A549 (cell line): Measurements from ENCODE around the gene LAT. TPM values are rescaled to one million over a fixed set of nuclear protein-coding genes. Genes with fewer than 3 reads are reported as not detected.
"Not testable (repeated sequence)": the region's sequence is repeated elsewhere in the genome, so short reads cannot be mapped to it uniquely, and the experiment has no call there.

Experiments
- ATAC-seq, 2 experiments: fragments of 200-7000 bp in 1 of 2; fragments of >200 bp in 1 of 2; cut with Nextera tagmentation in 1 of 2; cut with Tn5 transposase in 1 of 2; 3 replicates each; pipeline versions ENCODE4 v1.8.0 to v1.9.1; 2018 to 2020; ENCODE audit warnings: mild to moderate bottlenecking in 1 of 2, moderate library complexity in 1 of 2
- CTCF ChIA-PET: fragments of 300-600 bp; sonication (Branson Sonifier 250); formaldehyde crosslinking; extraction: SDS; loops from one replicate; lab custom pipeline; 2021; ENCODE audit warnings: antibody characterized with exemption, inconsistent platforms; lab: Yijun Ruan, JAX
- POLR2A ChIA-PET: fragments of 350-600 bp; formaldehyde crosslinking; extraction: SDS; loops from one replicate; lab custom pipeline; 2021; ENCODE audit warnings: antibody characterized with exemption, inconsistent platforms; lab: Yijun Ruan, JAX
- DNase-seq, 2 experiments: peaks; one replicate each; pipeline versions ENCODE4 v3.0.0 to v3.0.0-alpha.2; 2011 to 2016; ENCODE audit warnings: low read depth in 1 of 2, low spot score in 1 of 2
- FAIRE-seq: peaks from 2 replicates; lab custom pipeline; 2011; peaks lifted over from hg19 to GRCh38; lab: Jason Lieb, UNC
- H3K27ac ChIP-seq, 2 experiments: fragments of >200 bp; sonication (Bioruptor Twin); formaldehyde crosslinking; 3 replicates each; pipeline ENCODE4 v1.5.1; 2016 to 2017
- H3K4me1 ChIP-seq: fragments of >200 bp; sonication (Bioruptor Twin); formaldehyde crosslinking; 3 replicates; pipeline ENCODE4 v1.6.1; 2016
- H3K4me2 ChIP-seq: fragments of >200 bp; sonication (Bioruptor Twin); formaldehyde crosslinking; 3 replicates; pipeline ENCODE4 v1.6.1; 2016
- H3K4me3 ChIP-seq: fragments of >200 bp; sonication (Bioruptor Twin); formaldehyde crosslinking; 3 replicates; pipeline ENCODE4 v1.5.1; 2016
- H3K9me3 ChIP-seq: fragments of >200 bp; sonication (Bioruptor Twin); formaldehyde crosslinking; 3 replicates; pipeline ENCODE4 v1.6.1; 2016
- FOXS1 ChIP-seq: fragments of 250-450 bp; sonication (Bioruptor Pico); IDR thresholded peaks from 2 replicates; pipeline ENCODE4 v1.5.0; 2020; ENCODE audit warnings: mild to moderate bottlenecking, moderate library complexity
- HOXB13 ChIP-seq: fragments of 250-450 bp; sonication (Bioruptor Pico); IDR thresholded peaks from 2 replicates; pipeline ENCODE4 v1.5.0; 2020; ENCODE audit warnings: low read depth, mild to moderate bottlenecking, moderate library complexity
- MYC ChIP-seq: IDR thresholded peaks from 2 replicates; pipeline ENCODE4 v1.6.1; 2012; ENCODE audit warnings: mild to moderate bottlenecking, inconsistent platforms, low read length, improper control_type of control experiment, borderline replicate concordance
- NPAS2 ChIP-seq: fragments of 250-450 bp; sonication (Bioruptor Pico); IDR thresholded peaks from 2 replicates; pipeline ENCODE4 v1.8.0; 2022; ENCODE audit warnings: mild to moderate bottlenecking, moderate library complexity, borderline replicate concordance
- NR3C1 ChIP-seq: fragments of >200 bp; sonication (Bioruptor Twin); formaldehyde crosslinking; IDR thresholded peaks from 3 replicates; pipeline ENCODE4 v1.6.1; 2017
- POLR2A ChIP-seq: IDR thresholded peaks from 2 replicates; pipeline ENCODE4 v1.6.1; 2012; ENCODE audit warnings: mild to moderate bottlenecking, low read length
- POLR2AphosphoS2 ChIP-seq: conservative IDR thresholded peaks from 2 replicates; pipeline ENCODE4 v1.6.1; 2012; ENCODE audit warnings: low read length, improper control_type of control experiment, inconsistent platforms
- RAD21 ChIP-seq, 2 experiments: fragments of >200 bp in 1 of 2; sonication (Bioruptor Twin) in 1 of 2; formaldehyde crosslinking in 1 of 2; IDR thresholded peaks in 1 of 2; conservative IDR thresholded peaks in 1 of 2; 2 replicates in 1 of 2; 3 replicates in 1 of 2; pipeline ENCODE4 v1.6.1; 2012 to 2018; ENCODE audit warnings: inconsistent platforms in 1 of 2
- RNF2 ChIP-seq: fragments of 200-600 bp; sonication (generic); IDR thresholded peaks from 2 replicates; pipeline ENCODE4 v1.6.1; 2016; ENCODE audit warnings: low read depth, mild to moderate bottlenecking, antibody characterized with exemption, moderate library complexity, borderline replicate concordance
- ZC3H11A ChIP-seq: fragments of 450-650 bp; IDR thresholded peaks from 2 replicates; pipeline ENCODE4 v1.6.1; 2014; ENCODE audit warnings: antibody characterized with exemption, mild to moderate bottlenecking
- ZFP36 ChIP-seq: fragments of 450-650 bp; IDR thresholded peaks from 2 replicates; pipeline ENCODE4 v1.6.1; 2014; ENCODE audit warnings: borderline replicate concordance; ENCODE audit not compliant: partially characterized antibody
- WGBS: methylation state at CpG from one replicate; pipeline ENCODE4 v1.1.6; 2017; ENCODE audit errors: missing lambda C conversion rate; 5-methylcytosine and 5-hydroxymethylcytosine counted together
- polyA plus RNA-seq, 4 experiments: library from polyadenylated mRNA; depleted of rRNA in 3 of 4; stranded (reverse); fragments of >200 nt; fragmentation: RNase III in 1 of 4; extraction: RNeasy Plus Mini Kit Qiagen cat#74134 plus additional on column Dnase treatment in 1 of 4; gene quantifications; 2 replicates in 3 of 4; 3 replicates in 1 of 4; pipeline ENCODE4 v1.2.3, GENCODE V29; 2011 to 2017
- TF ChIP-seq, protein P1 (sequence below): fragments of >200 bp; sonication (Bioruptor Twin); formaldehyde crosslinking; IDR thresholded peaks from 3 replicates; pipeline ENCODE4 v1.6.1; 2016
- TF ChIP-seq, protein P2 (sequence below): fragments of 250-450 bp; sonication (Bioruptor Pico); IDR thresholded peaks from 2 replicates; pipeline ENCODE4 v1.5.0; 2020; ENCODE audit warnings: low read depth, mild to moderate bottlenecking, moderate library complexity
- TF ChIP-seq, protein P3 (sequence below): IDR thresholded peaks from 2 replicates; pipeline ENCODE4 v1.6.1; 2012
- TF ChIP-seq, protein P4 (sequence below): fragments of 200-600 bp; sonication (generic); IDR thresholded peaks from 2 replicates; pipeline ENCODE4 v1.6.1; 2016; ENCODE audit warnings: antibody characterized with exemption, mild to moderate bottlenecking, moderate library complexity

Gene LAT
- polyA plus RNA-seq, 2 of the 4 experiments (the other 2 are of a cell fraction): 0.85 to 3.3 TPM

DNA sequence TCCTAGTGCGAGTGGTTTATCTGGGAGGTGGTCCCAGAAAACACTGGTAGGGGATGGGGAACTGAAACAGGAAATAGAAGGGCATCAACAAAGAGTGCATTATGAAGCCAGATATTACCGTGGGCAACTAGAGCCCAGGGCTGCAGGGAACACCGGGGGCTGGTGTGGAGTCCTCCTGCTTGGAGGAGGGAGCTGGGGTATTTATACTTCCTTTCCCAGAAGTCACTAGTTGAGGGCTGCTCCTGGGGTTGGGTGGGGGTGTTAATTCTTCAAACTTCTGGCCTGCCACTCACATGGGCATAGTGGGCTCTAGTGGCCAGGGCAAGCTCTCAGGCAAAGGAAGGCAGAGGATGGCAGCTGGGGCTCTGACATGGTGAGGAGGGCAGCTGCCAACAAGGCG is 14.7 kb downstream of the LAT start:
- H3K27ac ChIP-seq: no peak overlapping the region
- TF ChIP-seq FOXS1 (CRISPR knock-in tag): no peak
- TF ChIP-seq, protein P1, sequence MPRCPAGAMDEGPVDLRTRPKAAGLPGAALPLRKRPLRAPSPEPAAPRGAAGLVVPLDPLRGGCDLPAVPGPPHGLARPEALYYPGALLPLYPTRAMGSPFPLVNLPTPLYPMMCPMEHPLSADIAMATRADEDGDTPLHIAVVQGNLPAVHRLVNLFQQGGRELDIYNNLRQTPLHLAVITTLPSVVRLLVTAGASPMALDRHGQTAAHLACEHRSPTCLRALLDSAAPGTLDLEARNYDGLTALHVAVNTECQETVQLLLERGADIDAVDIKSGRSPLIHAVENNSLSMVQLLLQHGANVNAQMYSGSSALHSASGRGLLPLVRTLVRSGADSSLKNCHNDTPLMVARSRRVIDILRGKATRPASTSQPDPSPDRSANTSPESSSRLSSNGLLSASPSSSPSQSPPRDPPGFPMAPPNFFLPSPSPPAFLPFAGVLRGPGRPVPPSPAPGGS: no peak
- TF ChIP-seq, protein P2, sequence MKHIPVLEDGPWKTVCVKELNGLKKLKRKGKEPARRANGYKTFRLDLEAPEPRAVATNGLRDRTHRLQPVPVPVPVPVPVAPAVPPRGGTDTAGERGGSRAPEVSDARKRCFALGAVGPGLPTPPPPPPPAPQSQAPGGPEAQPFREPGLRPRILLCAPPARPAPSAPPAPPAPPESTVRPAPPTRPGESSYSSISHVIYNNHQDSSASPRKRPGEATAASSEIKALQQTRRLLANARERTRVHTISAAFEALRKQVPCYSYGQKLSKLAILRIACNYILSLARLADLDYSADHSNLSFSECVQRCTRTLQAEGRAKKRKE (CRISPR knock-in tag): no peak
- no peak for TF ChIP-seq RAD21 (conservative IDR thresholded peaks at IDR 0.05 in 1 of 2, IDR thresholded peaks at IDR 0.05 in 1 of 2)
- WGBS: 51% methylated on average over 4 of the region's 4 CpGs
- ChIA-PET POLR2A (no interaction called here), CTCF (interaction anchor here (1.0 to 1.4 kb wide), 3 partner anchors 11 to 22 kb away, joined by 3 to 4 read pairs (median 4); partner anchors contain the start of gene LAT)
- no peak for FAIRE-seq
- no peak overlapping the region for H3K4me3 ChIP-seq
- no peaks in the 10 kb centered on the region for H3K9me3 ChIP-seq
- no peak overlapping the region for H3K4me2 ChIP-seq
- DNase-seq: no peak
- ATAC-seq: no peak
- H3K4me1 ChIP-seq: no peaks in the 10 kb centered on the region

DNA sequence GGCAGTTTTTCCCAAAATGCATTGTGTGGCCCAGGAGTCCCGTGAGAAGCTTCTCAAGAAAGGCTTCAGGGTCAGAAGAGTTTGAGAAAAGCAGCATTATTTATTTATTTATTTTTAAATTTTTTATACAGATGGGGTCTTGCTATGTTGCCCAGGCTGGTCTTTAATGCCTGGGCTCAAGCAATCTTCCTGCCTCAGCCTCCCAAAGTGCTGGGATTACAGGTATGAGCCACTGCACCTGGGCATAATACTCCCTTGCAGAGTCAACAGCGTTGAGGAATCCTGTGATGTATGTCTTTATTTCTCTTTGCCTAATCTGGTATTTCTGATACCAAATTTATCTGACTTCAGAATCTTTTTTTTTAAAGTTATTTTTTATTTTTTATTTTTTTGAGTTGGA is 15.2 kb downstream of the LAT start:
- ChIA-PET CTCF (interaction anchor here (1.0 to 1.4 kb wide), 3 partner anchors 11 to 23 kb away, joined by 3 to 4 read pairs (median 4); partner anchors contain the start of gene LAT), POLR2A (no interaction called here)
- WGBS: 44% methylated on average over 2 of the region's 2 CpGs
- Histone ChIP-seq H3K4me2 (no peak overlapping the region), H3K4me1 (no peaks in the 10 kb centered on the region), H3K27ac (no peak overlapping the region), H3K9me3 (no peaks in the 10 kb centered on the region), H3K4me3 (no peak overlapping the region)
- FAIRE-seq: no peak
- no peak for ATAC-seq
- TF ChIP-seq RNF2 (no peak), POLR2AphosphoS2 (no peak), ZC3H11A (no peak), POLR2A (no peak), NR3C1 (no peak), ZFP36 (no peak), FOXS1 (CRISPR knock-in tag) (no peak), MYC (no peak), HOXB13 (no peak), NPAS2 (CRISPR knock-in tag) (no peak)
- TF ChIP-seq, protein P3, sequence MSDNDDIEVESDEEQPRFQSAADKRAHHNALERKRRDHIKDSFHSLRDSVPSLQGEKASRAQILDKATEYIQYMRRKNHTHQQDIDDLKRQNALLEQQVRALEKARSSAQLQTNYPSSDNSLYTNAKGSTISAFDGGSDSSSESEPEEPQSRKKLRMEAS: no peak
- TF ChIP-seq, protein P4, sequence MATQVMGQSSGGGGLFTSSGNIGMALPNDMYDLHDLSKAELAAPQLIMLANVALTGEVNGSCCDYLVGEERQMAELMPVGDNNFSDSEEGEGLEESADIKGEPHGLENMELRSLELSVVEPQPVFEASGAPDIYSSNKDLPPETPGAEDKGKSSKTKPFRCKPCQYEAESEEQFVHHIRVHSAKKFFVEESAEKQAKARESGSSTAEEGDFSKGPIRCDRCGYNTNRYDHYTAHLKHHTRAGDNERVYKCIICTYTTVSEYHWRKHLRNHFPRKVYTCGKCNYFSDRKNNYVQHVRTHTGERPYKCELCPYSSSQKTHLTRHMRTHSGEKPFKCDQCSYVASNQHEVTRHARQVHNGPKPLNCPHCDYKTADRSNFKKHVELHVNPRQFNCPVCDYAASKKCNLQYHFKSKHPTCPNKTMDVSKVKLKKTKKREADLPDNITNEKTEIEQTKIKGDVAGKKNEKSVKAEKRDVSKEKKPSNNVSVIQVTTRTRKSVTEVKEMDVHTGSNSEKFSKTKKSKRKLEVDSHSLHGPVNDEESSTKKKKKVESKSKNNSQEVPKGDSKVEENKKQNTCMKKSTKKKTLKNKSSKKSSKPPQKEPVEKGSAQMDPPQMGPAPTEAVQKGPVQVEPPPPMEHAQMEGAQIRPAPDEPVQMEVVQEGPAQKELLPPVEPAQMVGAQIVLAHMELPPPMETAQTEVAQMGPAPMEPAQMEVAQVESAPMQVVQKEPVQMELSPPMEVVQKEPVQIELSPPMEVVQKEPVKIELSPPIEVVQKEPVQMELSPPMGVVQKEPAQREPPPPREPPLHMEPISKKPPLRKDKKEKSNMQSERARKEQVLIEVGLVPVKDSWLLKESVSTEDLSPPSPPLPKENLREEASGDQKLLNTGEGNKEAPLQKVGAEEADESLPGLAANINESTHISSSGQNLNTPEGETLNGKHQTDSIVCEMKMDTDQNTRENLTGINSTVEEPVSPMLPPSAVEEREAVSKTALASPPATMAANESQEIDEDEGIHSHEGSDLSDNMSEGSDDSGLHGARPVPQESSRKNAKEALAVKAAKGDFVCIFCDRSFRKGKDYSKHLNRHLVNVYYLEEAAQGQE: no peak
- DNase-seq: no peak

DNA sequence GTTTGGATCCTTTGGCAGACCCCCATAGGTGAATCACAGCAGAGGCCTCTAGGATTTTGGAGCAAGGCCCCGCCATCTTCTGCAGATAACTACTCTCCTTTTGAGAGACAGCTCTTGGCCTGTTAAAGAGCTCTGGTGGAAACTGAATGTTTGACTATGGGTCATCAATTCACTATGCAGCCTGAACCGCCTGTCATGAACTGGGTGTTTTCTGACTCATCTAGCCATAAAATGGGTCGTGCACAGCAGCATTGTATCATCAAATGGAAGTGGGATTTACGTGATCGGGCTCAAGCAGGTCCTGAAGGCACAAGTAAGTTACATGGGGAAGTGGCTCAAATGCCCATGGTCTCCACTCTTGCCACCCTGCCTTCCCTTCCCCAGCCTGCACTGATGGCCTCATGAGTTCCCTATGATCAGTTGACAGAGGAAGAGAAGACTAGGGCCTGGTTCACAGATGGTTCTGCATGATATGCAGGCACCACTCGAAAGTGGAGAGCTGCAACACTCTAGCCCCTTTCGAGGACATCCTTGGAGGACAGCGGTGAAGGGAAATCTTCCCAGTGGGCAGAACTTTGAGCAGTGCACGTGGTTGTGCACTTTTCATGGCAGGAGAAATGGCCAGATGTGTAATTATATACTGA is 19.8 kb downstream of the LAT start:
- FAIRE-seq, DNase-seq, H3K9me3 ChIP-seq, POLR2A ChIA-PET, H3K4me1 ChIP-seq, H3K27ac ChIP-seq, H3K4me2 ChIP-seq, ATAC-seq, H3K4me3 ChIP-seq: not testable (repeated sequence)
- WGBS: 53% methylated on average over 9 of the region's 9 CpGs
- CTCF ChIA-PET: interaction anchor here (1.5 kb wide), 1 partner anchor 12 kb away, joined by 5 read pairs; no protein-coding TSS in a partner anchor
